HEK293T (cell line): ENCODE measurements around the gene KIF1A.

Source experiments
- BHLHE40 ChIP-seq: fragments of 450-650 bp; IDR thresholded peaks from 2 replicates; pipeline ENCODE4 v1.6.1; 2016; ENCODE audit warnings: mild to moderate bottlenecking, moderate library complexity, borderline replicate concordance
- CTBP1 ChIP-seq: fragments of 450-650 bp; IDR thresholded peaks from 2 replicates; pipeline ENCODE4 v1.6.1; 2016; ENCODE audit warnings: borderline replicate concordance
- FOXM1 ChIP-seq: fragments of 450-650 bp; IDR thresholded peaks from 2 replicates; pipeline ENCODE4 v1.6.1; 2017; ENCODE audit warnings: mild to moderate bottlenecking, borderline replicate concordance
- HDGF ChIP-seq: fragments of 450-650 bp; IDR thresholded peaks from 2 replicates; pipeline ENCODE4 v1.6.1; 2017; ENCODE audit warnings: antibody characterized with exemption, borderline replicate concordance
- NFRKB ChIP-seq: fragments of 450-650 bp; IDR thresholded peaks from 2 replicates; pipeline ENCODE4 v1.6.1; 2016; ENCODE audit warnings: mild to moderate bottlenecking, moderate library complexity
- ZNF384 ChIP-seq: fragments of 450-650 bp; IDR thresholded peaks from 2 replicates; pipeline ENCODE4 v1.6.1; 2016
- TF ChIP-seq, protein P1 (sequence below): fragments of 450-650 bp; IDR thresholded peaks from 2 replicates; pipeline ENCODE4 v1.6.1; 2016

DNA sequence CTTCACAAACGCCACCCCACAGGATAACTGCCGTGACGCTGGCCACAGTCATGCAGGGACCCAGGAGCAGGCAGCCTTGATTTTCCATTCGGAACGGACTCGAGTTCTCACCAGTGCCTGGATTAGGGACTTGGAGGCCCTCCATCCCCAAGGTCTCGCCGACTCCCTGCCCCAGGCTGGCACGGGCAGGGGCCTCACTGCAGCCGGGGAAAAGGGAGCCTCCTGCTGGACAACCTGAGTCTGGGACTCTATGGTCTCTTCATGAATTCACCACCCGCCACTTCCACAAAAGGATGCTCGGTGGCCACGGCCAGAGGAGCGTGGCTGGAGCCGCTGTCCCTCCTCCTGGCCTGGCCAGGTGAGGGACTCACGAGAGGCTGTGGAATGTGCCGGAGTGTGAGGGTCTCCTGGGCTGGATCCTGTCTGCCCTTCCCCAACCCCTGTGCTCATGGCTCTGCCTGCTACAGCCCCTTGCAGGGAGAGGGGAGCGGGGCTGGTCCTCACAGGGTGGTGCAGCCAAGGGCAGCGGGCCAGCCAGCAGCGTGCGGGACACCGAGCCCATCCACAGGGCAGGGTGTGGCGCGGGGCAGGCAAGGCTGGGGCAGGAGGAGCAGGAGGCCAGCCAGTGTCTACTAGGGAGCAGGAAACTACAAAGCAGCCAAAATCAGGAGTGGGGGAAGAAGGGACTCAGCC, 86.1 kb downstream of the KIF1A start:
- TF ChIP-seq FOXM1 (no peak), NFRKB (no peak), CTBP1 (no peak), HDGF (no peak), ZNF384 (no peak), BHLHE40 (no peak)
- TF ChIP-seq, protein P1, sequence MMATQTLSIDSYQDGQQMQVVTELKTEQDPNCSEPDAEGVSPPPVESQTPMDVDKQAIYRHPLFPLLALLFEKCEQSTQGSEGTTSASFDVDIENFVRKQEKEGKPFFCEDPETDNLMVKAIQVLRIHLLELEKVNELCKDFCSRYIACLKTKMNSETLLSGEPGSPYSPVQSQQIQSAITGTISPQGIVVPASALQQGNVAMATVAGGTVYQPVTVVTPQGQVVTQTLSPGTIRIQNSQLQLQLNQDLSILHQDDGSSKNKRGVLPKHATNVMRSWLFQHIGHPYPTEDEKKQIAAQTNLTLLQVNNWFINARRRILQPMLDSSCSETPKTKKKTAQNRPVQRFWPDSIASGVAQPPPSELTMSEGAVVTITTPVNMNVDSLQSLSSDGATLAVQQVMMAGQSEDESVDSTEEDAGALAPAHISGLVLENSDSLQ: no peak
